PC-9 (cell line): ENCODE measurements around the gene CAAP1. TPM values are rescaled to one million over a fixed set of nuclear protein-coding genes. Genes with fewer than 3 reads are reported as not detected.

Source experiments
- BruUV-seq: library from RNA; stranded (reverse); fragments of 400-500 nt; replicated peaks from 2 replicates; lab custom pipeline; 2021; lab: Mats Ljungman, UMichigan
- CTCF ChIA-PET: fragments of 300-600 bp; sonication (Branson Sonifier 250); formaldehyde crosslinking; loops from one replicate; lab custom pipeline; 2022; ENCODE audit warnings: antibody characterized with exemption; lab: Charles Lee
- POLR2A ChIA-PET: fragments of 300-600 bp; sonication (Branson Sonifier 250); formaldehyde crosslinking; loops from one replicate; lab custom pipeline; 2022; ENCODE audit warnings: antibody characterized with exemption; ENCODE audit not compliant: unreplicated experiment; lab: Charles Lee
- DNase-seq, 2 experiments: peaks; one replicate each; pipeline versions ENCODE4 v3.0.0 to v3.0.0-alpha.2; 2015 to 2022; ENCODE audit warnings: mixed read lengths in 1 of 2
- H2AFZ ChIP-seq: fragments of 200-600 bp; sonication (generic); 2 replicates; pipeline ENCODE4 v1.8.1; 2017; ENCODE audit warnings: antibody characterized with exemption
- H3F3A ChIP-seq: fragments of 200-600 bp; sonication (generic); 2 replicates; pipeline ENCODE4 v1.8.1; 2017; ENCODE audit warnings: antibody characterized with exemption, mild to moderate bottlenecking, low read depth; ENCODE audit not compliant: insufficient read depth
- H3K27ac ChIP-seq: fragments of 200-600 bp; sonication (generic); 2 replicates; pipeline ENCODE4 v1.6.1; 2016; ENCODE audit warnings: mixed run types
- H3K27me3 ChIP-seq: fragments of 200-600 bp; sonication (generic); 2 replicates; pipeline ENCODE4 v1.6.1; 2016; ENCODE audit warnings: low read depth, mixed run types; ENCODE audit not compliant: insufficient read depth
- H3K36me3 ChIP-seq: fragments of 200-600 bp; sonication (generic); 2 replicates; pipeline ENCODE4 v1.6.1; 2016; ENCODE audit warnings: low read depth, mixed run types
- H3K4me1 ChIP-seq: fragments of 200-600 bp; sonication (generic); replicated peaks from 2 replicates; pipeline ENCODE4 v1.6.1; 2016; ENCODE audit warnings: mixed run types; ENCODE audit not compliant: insufficient read depth
- H3K4me2 ChIP-seq: fragments of 200-600 bp; sonication (generic); 2 replicates; pipeline ENCODE4 v1.6.1; 2017; ENCODE audit warnings: mixed run types
- H3K4me3 ChIP-seq: fragments of 200-600 bp; sonication (generic); 2 replicates; pipeline ENCODE4 v1.6.1; 2016; ENCODE audit warnings: mixed run types
- H3K79me2 ChIP-seq: fragments of 200-600 bp; sonication (generic); 2 replicates; pipeline ENCODE4 v1.6.1; 2017; ENCODE audit warnings: low read depth, mixed run types
- H3K9me2 ChIP-seq: fragments of 200-600 bp; sonication (generic); 2 replicates; pipeline ENCODE4 v1.8.1; 2017; ENCODE audit warnings: mild to moderate bottlenecking; ENCODE audit not compliant: insufficient read depth
- H3K9me3 ChIP-seq: fragments of 200-600 bp; sonication (generic); 2 replicates; pipeline ENCODE4 v1.8.1; 2016; ENCODE audit warnings: low read depth; ENCODE audit not compliant: insufficient read depth
- H4K20me1 ChIP-seq: fragments of 200-600 bp; sonication (generic); 2 replicates; pipeline ENCODE4 v1.8.1; 2017; ENCODE audit not compliant: insufficient read depth
- CTCF ChIP-seq: fragments of 200-600 bp; sonication (generic); conservative IDR thresholded peaks from 2 replicates; pipeline ENCODE4 v1.6.1; 2017; ENCODE audit warnings: mixed run types, antibody characterized with exemption, mild to moderate bottlenecking, moderate library complexity
- EZH2 ChIP-seq: fragments of 200-600 bp; sonication (generic); IDR thresholded peaks from 2 replicates; pipeline ENCODE4 v1.8.0; 2017; ENCODE audit warnings: antibody characterized with exemption, low read depth
- intact Hi-C: fragments of 100-400 bp; cut with micrococcal nuclease; formaldehyde crosslinking; loops from one replicate; pipeline ENCODE4 v1.10.0; 2022; ENCODE audit not compliant: unreplicated experiment
- total RNA-seq: library from RNA; stranded (reverse); gene quantifications from 2 replicates; pipeline ENCODE4 v1.2.3, GENCODE V29; 2021

The CAAP1 gene
- total RNA-seq, 1 experiment from 2014 or later: 12.1 TPM

GRCh38 chr9:26913138-26913668 is 20.6 kb upstream of the CAAP1 start:
- H3K79me2 ChIP-seq: no peaks in the 10 kb centered on the region
- no peaks in the 10 kb centered on the region for H3K27me3 ChIP-seq
- no peaks in the 10 kb centered on the region for H3K36me3 ChIP-seq
- TF ChIP-seq EZH2: no peak
- TF ChIP-seq CTCF: no peak
- no peak overlapping the region for H3K4me2 ChIP-seq
- no peaks in the 10 kb centered on the region; the same call in 1 of the 2 replicates for H4K20me1 ChIP-seq
- no TSS peak for BruUV-seq
- ChIA-PET POLR2A (no interaction called here), CTCF (no interaction called here)
- no peaks in the 10 kb centered on the region for H3K4me1 ChIP-seq
- H3K4me3 ChIP-seq: no peak overlapping the region
- H3K27ac ChIP-seq: no peak overlapping the region
- no peaks in the 10 kb centered on the region for H3F3A ChIP-seq
- no peaks in the 10 kb centered on the region for H3K9me3 ChIP-seq
- no peak overlapping the region for H2AFZ ChIP-seq
- H3K9me2 ChIP-seq: no peaks in the 10 kb centered on the region
- intact Hi-C loops: no loop called here
- no peak for DNase-seq

- intact Hi-C loops: no loop called here
- no peaks in the 10 kb centered on the region for H3F3A ChIP-seq
- H3K9me3 ChIP-seq: no peaks in the 10 kb centered on the region
- no peak overlapping the region for H3K4me3 ChIP-seq
- no peaks in the 10 kb centered on the region for H3K4me1 ChIP-seq
- no peak overlapping the region for H3K27ac ChIP-seq
- H3K9me2 ChIP-seq: no peaks in the 10 kb centered on the region
- H4K20me1 ChIP-seq: no peaks in the 10 kb centered on the region
- DNase-seq: no peak
- no peaks in the 10 kb centered on the region for H3K36me3 ChIP-seq
- TF ChIP-seq CTCF: no peak
- no peak overlapping the region for H3K4me2 ChIP-seq
- no TSS peak for BruUV-seq
- POLR2A ChIA-PET: no interaction called here
- no peaks in the 10 kb centered on the region for H3K27me3 ChIP-seq
- no peak overlapping the region for H2AFZ ChIP-seq
- CTCF ChIA-PET: no interaction called here
- H3K79me2 ChIP-seq: no peaks in the 10 kb centered on the region
Observed at GRCh38 chr9:26904671-26905070, 12.1 kb upstream of the CAAP1 start.

- Histone ChIP-seq H3K27ac (no peak overlapping the region), H3F3A (no peaks in the 10 kb centered on the region), H3K4me1 (no peaks in the 10 kb centered on the region), H3K79me2 (no peaks in the 10 kb centered on the region), H3K9me3 (no peaks in the 10 kb centered on the region), H4K20me1 (no peaks in the 10 kb centered on the region), H3K4me2 (no peak overlapping the region), H3K9me2 (no peaks in the 10 kb centered on the region), H3K4me3 (no peak overlapping the region), H2AFZ (no peak overlapping the region), H3K27me3 (no peaks in the 10 kb centered on the region), H3K36me3 (no peaks in the 10 kb centered on the region)
- DNase-seq: no peak
- POLR2A ChIA-PET: no interaction called here
- CTCF ChIA-PET: no interaction called here
- BruUV-seq: no TSS peak
- intact Hi-C loops: no loop called here
- TF ChIP-seq EZH2 (no peak), CTCF (no peak)
Observed at GRCh38 chr9:26904070-26904469, 11.5 kb upstream of the CAAP1 start.
